PC-9 (cell line): ENCODE results near the gene SYT1.

ENCODE experiments used
- CTCF ChIP-seq: fragments of 200-600 bp; sonication (generic); conservative IDR thresholded peaks from 2 replicates; pipeline ENCODE4 v1.6.1; 2017; ENCODE audit warnings: mixed run types, antibody characterized with exemption, mild to moderate bottlenecking, moderate library complexity
- EZH2 ChIP-seq: fragments of 200-600 bp; sonication (generic); IDR thresholded peaks from 2 replicates; pipeline ENCODE4 v1.8.0; 2017; ENCODE audit warnings: antibody characterized with exemption, low read depth

- TF ChIP-seq CTCF (no peak), EZH2 (no peak)
Observed at GRCh38 chr12:79227091-79227490, 362.5 kb downstream of the SYT1 start.
